Measurements from ENCODE around the gene CHTF8. TPM values are rescaled to one million over a fixed set of nuclear protein-coding genes. Genes with fewer than 3 reads are reported as not detected.
"Not testable (repeated sequence)": the region's sequence is repeated elsewhere in the genome, so short reads cannot be mapped to it uniquely, and the experiment has no call there.

Gene CHTF8
- total RNA-seq, result 82.4 TPM

- DNase-seq, result peak; percentile 94
These were observed at the start of gene CHTF8, which contains the start of gene UTP4 for GRCh38 chr16:69132424-69133252. TSS of gene CHTF8 (minus strand) at chr16:69132588. CDS start at chr16:69121458, 11,130 bp downstream. TSS of gene UTP4 (plus strand) at chr16:69132649. CDS start at chr16:69133460, 811 bp downstream.

- no peak for DNase-seq
These were observed 47.6 kb upstream of the CHTF8 start for GRCh38 chr16:69180011-69180338.

GRCh38 chr16:69179328-69180010, 47.1 kb upstream of the CHTF8 start:
- peak; percentile 93 for DNase-seq

- DNase-seq, result no peak
These were observed 43.8 kb upstream of the CHTF8 start for GRCh38 chr16:69176033-69176800.

GRCh38 chr16:69171325-69172084, 39.1 kb upstream of the CHTF8 start:
- DNase-seq, result peak; percentile 30

- no peak for DNase-seq
These were observed 37.4 kb upstream of the CHTF8 start for GRCh38 chr16:69169607-69170352.

GRCh38 chr16:69169051-69169450, 36.7 kb upstream of the CHTF8 start:
- DNase-seq, result no peak

GRCh38 chr16:69166946-69167930, 34.9 kb upstream of the CHTF8 start:
- DNase-seq, result no peak

- no peak for DNase-seq
These were observed 33.9 kb upstream of the CHTF8 start for GRCh38 chr16:69166221-69166833.

GRCh38 chr16:69165584-69165983, 33.2 kb upstream of the CHTF8 start:
- no peak for DNase-seq

GRCh38 chr16:69160192-69160591, 27.8 kb upstream of the CHTF8 start:
- no peak for DNase-seq

GRCh38 chr16:69157196-69157595, 24.8 kb upstream of the CHTF8 start:
- no peak for DNase-seq

GRCh38 chr16:69150146-69150865, 17.9 kb upstream of the CHTF8 start:
- peak; percentile 92 for DNase-seq

GRCh38 chr16:69149621-69150020, 17.2 kb upstream of the CHTF8 start:
- not testable (repeated sequence) for DNase-seq

GRCh38 chr16:69145658-69146057, 13.3 kb upstream of the CHTF8 start:
- no peak for DNase-seq

- DNase-seq, result no peak
These were observed 10.7 kb upstream of the CHTF8 start for GRCh38 chr16:69143116-69143515.

- DNase-seq, result no peak
These were observed 9.5 kb upstream of the CHTF8 start for GRCh38 chr16:69141936-69142335.

GRCh38 chr16:69141014-69141413, 8.6 kb upstream of the CHTF8 start:
- DNase-seq, result no peak

- not testable (repeated sequence) for DNase-seq
These were observed 7.1 kb upstream of the CHTF8 start for GRCh38 chr16:69139464-69139863.
